ENCODE data around the gene DGKG. TPM values are rescaled to one million over a fixed set of nuclear protein-coding genes. Genes with fewer than 3 reads are reported as not detected.

DGKG gene
- total RNA-seq, 6 experiments from 2014 or later: 1.5 to 3.6 (median 2.0) TPM

DNA sequence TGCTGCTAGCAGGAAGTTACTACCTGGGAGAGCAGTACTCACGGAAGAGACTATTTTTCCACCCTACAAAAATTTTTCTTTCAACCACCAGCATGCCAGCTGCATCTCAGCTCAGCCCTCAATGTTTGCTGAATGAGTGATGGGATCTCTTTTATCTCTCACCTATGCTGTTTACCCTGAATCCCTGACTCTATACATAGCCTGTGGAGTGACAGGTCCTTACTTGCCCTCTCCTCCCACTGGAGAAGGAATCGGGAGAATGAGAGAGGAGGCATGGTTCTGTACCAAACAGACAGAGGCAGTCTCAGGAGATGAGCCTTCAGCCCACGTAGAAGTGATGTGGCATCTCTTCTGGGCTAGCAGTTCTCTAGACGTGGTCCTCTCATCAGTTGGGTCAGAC, 6.7 kb upstream of the DGKG start:
- no peaks in the 10 kb centered on the region for H3K27me3 ChIP-seq
- TF ChIP-seq, protein P1, sequence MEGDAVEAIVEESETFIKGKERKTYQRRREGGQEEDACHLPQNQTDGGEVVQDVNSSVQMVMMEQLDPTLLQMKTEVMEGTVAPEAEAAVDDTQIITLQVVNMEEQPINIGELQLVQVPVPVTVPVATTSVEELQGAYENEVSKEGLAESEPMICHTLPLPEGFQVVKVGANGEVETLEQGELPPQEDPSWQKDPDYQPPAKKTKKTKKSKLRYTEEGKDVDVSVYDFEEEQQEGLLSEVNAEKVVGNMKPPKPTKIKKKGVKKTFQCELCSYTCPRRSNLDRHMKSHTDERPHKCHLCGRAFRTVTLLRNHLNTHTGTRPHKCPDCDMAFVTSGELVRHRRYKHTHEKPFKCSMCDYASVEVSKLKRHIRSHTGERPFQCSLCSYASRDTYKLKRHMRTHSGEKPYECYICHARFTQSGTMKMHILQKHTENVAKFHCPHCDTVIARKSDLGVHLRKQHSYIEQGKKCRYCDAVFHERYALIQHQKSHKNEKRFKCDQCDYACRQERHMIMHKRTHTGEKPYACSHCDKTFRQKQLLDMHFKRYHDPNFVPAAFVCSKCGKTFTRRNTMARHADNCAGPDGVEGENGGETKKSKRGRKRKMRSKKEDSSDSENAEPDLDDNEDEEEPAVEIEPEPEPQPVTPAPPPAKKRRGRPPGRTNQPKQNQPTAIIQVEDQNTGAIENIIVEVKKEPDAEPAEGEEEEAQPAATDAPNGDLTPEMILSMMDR (IDR thresholded peaks at IDR 0.05): no peak
- TF ChIP-seq POLR2A (IDR thresholded peaks at IDR 0.05): no peak
- H3K27ac ChIP-seq: no peak overlapping the region
- H3K9me3 ChIP-seq: no peaks in the 10 kb centered on the region
- H3K4me3 ChIP-seq: no peak overlapping the region
- no peak for ATAC-seq
- WGBS (ENCODE audit: insufficient coverage, low coverage, low lambda C conversion rate, missing lambda C conversion rate): 69% methylated on average over 4 of the region's 4 CpGs
- intact Hi-C loops (cut with DNase I): no loop called here
- no peak for DNase-seq
- H3K36me3 ChIP-seq: no peaks in the 10 kb centered on the region
- H3K4me1 ChIP-seq: no peaks in the 10 kb centered on the region

DNA sequence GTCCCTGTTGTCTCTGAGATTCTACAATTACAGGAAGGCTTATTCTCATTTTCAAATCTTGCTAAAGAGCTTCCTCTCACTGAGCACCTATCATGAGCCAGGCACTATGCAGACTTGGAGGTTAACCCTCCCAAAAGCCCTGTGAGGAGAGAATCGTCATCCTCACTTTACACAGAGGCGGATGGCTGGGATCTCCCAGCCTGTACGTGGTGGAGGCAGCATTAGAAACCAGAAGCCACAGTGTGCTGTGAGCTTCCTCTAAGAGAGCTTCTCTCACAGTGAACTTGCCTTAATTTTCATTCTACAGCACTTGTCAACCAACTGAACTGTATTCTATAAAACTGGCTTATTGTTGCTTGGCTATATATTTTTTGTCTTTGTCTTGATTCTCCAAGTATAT, 6.1 kb upstream of the DGKG start:
- TF ChIP-seq, protein P1 (IDR thresholded peaks at IDR 0.05): no peak
- TF ChIP-seq POLR2A (IDR thresholded peaks at IDR 0.05): no peak
- no peak overlapping the region for H3K27ac ChIP-seq
- intact Hi-C loops (cut with DNase I): no loop called here
- no peak overlapping the region for H3K4me3 ChIP-seq
- no peaks in the 10 kb centered on the region for H3K27me3 ChIP-seq
- DNase-seq (no peak), ATAC-seq (no peak)
- no peaks in the 10 kb centered on the region for H3K4me1 ChIP-seq
- WGBS (ENCODE audit: insufficient coverage, low coverage, low lambda C conversion rate, missing lambda C conversion rate): 50% methylated on average over 3 of the region's 3 CpGs
- no peaks in the 10 kb centered on the region for H3K36me3 ChIP-seq
- no peaks in the 10 kb centered on the region for H3K9me3 ChIP-seq

DNA sequence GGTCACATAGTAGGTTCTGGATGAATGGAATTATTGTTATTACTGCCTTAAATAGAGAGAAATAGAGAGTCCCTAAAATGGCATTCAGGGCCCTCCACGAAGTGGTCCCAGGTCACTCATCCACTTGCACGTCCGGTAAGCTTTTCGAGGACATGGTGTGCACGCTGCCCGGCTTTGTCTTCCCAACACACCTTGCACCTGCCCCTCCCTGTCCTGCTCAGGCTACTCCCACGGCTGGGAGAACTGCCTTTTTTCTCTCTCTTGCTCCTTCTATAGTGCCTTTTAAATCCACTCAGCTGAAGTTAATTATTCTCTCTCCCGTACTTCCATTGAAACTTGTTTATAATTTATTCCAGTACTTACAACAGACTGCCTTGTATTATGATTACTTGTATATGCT, 5.6 kb upstream of the DGKG start:
- Histone ChIP-seq H3K27me3 (no peaks in the 10 kb centered on the region), H3K4me1 (peaks cover 0 to under 1% (median 0%) of the 10 kb centered on the region in 4 donors), H3K36me3 (no peaks in the 10 kb centered on the region), H3K27ac (no peak overlapping the region), H3K4me3 (no peak overlapping the region), H3K9me3 (no peaks in the 10 kb centered on the region)
- DNase-seq: no peak
- intact Hi-C loops (cut with DNase I): no loop called here
- no peak for TF ChIP-seq POLR2A (IDR thresholded peaks at IDR 0.05)
- TF ChIP-seq, protein P1 (IDR thresholded peaks at IDR 0.05): no peak
- no peak for ATAC-seq
- 60% methylated on average over 3 of the region's 8 CpGs for WGBS (ENCODE audit: insufficient coverage, low coverage, low lambda C conversion rate, missing lambda C conversion rate)

DNA sequence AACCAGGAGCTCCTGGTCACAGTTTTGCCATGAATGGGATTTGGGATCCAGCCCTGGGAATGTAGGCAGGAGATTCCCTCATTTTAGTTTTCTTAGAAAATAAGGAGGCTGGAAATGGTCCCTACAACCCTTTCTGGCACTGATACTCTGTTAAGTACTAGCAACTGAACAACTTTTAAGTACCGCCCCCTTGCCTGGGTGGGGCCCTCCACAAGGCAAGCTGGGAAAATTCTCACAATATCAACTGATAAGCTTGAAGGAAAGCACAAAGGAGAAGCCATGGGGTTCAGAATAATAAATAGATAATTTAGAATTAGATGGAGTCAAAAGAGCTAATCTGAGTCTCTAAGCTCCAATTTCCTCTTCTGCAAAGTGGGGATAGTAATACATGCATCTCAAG, 4.2 kb upstream of the DGKG start:
- H3K4me1 ChIP-seq: peaks cover 0 to 11% (median 0%) of the 10 kb centered on the region in 4 donors
- intact Hi-C loops (cut with DNase I): no loop called here
- H3K36me3 ChIP-seq: no peaks in the 10 kb centered on the region
- WGBS (ENCODE audit: insufficient coverage, low coverage, low lambda C conversion rate, missing lambda C conversion rate): 40% methylated on average over 1 of the region's 1 CpG
- H3K27ac ChIP-seq: no peak overlapping the region
- no peak for ATAC-seq
- TF ChIP-seq, protein P1 (IDR thresholded peaks at IDR 0.05): no peak
- no peak for TF ChIP-seq POLR2A (IDR thresholded peaks at IDR 0.05)
- DNase-seq: no peak
- H3K9me3 ChIP-seq: no peaks in the 10 kb centered on the region
- H3K27me3 ChIP-seq: peaks cover 0 to 6% of the 10 kb centered on the region in 2 donors
- H3K4me3 ChIP-seq: no peak overlapping the region

Measured in right lobe of liver (tissue), 6 donors.